ENCODE results near the gene CASP12. TPM values are rescaled to one million over a fixed set of nuclear protein-coding genes. Genes with fewer than 3 reads are reported as not detected.
A peak's percentile ranks its signal among the peaks of the same experiment; 100 is the strongest.
"Not testable (repeated sequence)": the region's sequence is repeated elsewhere in the genome, so short reads cannot be mapped to it uniquely, and the experiment has no call there.

CASP12 gene
- polyA plus RNA-seq, 2 of the 4 experiments (the other 2 are of a cell fraction) = not detected

GRCh38 chr11:104934594-104934993 is 36.3 kb upstream of the CASP12 start:
- Histone ChIP-seq H3K4me1 (no peaks in the 10 kb centered on the region), H3K4me3 (no peak overlapping the region), H3K4me2 (no peak overlapping the region), H3K9me3 (no peaks in the 10 kb centered on the region), H3K27ac (no peak overlapping the region)
- FAIRE-seq (no peak), DNase-seq (ENCODE audit: low read depth in 1 of 2, low spot score in 1 of 2) (no peak), ATAC-seq (no peak)
- POLR2A ChIA-PET = no interaction called here
- TF ChIP-seq EHMT2 (IDR thresholded peaks at IDR 0.05; ENCODE audit: low read depth) = no peak
- no peak for TF ChIP-seq TFCP2L1 (CRISPR knock-in tag; IDR thresholded peaks at IDR 0.05)
- no peak for TF ChIP-seq TP53 (CRISPR knock-in tag; IDR thresholded peaks at IDR 0.05)
- TF ChIP-seq NR3C1 (IDR thresholded peaks at IDR 0.05) = no peak
- TF ChIP-seq, protein P1, sequence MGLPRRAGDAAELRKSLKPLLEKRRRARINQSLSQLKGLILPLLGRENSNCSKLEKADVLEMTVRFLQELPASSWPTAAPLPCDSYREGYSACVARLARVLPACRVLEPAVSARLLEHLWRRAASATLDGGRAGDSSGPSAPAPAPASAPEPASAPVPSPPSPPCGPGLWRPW (IDR thresholded peaks at IDR 0.05) = no peak
- no peak for TF ChIP-seq NPAS2 (CRISPR knock-in tag; IDR thresholded peaks at IDR 0.05; ENCODE audit: borderline replicate concordance)
- no peak for TF ChIP-seq REST (IDR thresholded peaks at IDR 0.05)
- no peak for TF ChIP-seq SREBF2 (IDR thresholded peaks at IDR 0.05)
- no peak for TF ChIP-seq MAZ (IDR thresholded peaks at IDR 0.05; ENCODE audit: borderline replicate concordance, low read depth, low read length)
- no peak for TF ChIP-seq MYC (IDR thresholded peaks at IDR 0.05; ENCODE audit: borderline replicate concordance, low read length)
- no peak for TF ChIP-seq MAFK (IDR thresholded peaks at IDR 0.05; ENCODE audit: partially characterized antibody)
- TF ChIP-seq CBX2 (IDR thresholded peaks at IDR 0.05; ENCODE audit: borderline replicate concordance, low read depth) = no peak
- TF ChIP-seq, protein P2, sequence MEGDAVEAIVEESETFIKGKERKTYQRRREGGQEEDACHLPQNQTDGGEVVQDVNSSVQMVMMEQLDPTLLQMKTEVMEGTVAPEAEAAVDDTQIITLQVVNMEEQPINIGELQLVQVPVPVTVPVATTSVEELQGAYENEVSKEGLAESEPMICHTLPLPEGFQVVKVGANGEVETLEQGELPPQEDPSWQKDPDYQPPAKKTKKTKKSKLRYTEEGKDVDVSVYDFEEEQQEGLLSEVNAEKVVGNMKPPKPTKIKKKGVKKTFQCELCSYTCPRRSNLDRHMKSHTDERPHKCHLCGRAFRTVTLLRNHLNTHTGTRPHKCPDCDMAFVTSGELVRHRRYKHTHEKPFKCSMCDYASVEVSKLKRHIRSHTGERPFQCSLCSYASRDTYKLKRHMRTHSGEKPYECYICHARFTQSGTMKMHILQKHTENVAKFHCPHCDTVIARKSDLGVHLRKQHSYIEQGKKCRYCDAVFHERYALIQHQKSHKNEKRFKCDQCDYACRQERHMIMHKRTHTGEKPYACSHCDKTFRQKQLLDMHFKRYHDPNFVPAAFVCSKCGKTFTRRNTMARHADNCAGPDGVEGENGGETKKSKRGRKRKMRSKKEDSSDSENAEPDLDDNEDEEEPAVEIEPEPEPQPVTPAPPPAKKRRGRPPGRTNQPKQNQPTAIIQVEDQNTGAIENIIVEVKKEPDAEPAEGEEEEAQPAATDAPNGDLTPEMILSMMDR (IDR thresholded peaks at IDR 0.05) = no peak
- TF ChIP-seq EHF (CRISPR knock-in tag; IDR thresholded peaks at IDR 0.05) = no peak
- no peak for TF ChIP-seq ESRRA (IDR thresholded peaks at IDR 0.05; ENCODE audit: borderline replicate concordance, low read length)
- TF ChIP-seq KDM1A (IDR thresholded peaks at IDR 0.05; ENCODE audit: low read depth) = no peak
- WGBS (ENCODE audit: missing lambda C conversion rate) = 0% methylated on average over 1 of the region's 1 CpG
- CTCF ChIA-PET = no interaction called here

DNA sequence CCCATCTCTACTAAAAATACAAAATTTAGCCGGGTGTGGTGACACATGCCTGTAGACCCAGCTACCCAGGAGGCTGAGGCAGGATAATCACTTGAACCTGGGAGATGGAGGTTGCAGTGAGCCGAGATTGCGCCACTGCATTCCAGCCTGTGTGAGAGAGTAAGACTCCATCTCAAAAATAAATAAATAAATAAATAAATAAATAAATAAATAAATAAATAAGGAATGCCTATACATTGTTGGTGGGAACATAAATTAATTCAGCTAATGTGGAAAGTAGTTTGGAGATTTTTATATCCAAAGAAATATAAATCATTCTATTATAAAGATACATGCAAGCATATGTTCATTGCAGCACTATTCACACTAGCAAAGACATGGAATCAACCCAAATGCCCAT is 35.8 kb upstream of the CASP12 start:
- H3K27ac ChIP-seq; H3K4me3 ChIP-seq; ATAC-seq; H3K4me1 ChIP-seq; FAIRE-seq; H3K4me2 ChIP-seq; POLR2A ChIA-PET; CTCF ChIA-PET; H3K9me3 ChIP-seq; DNase-seq (ENCODE audit: low read depth in 1 of 2, low spot score in 1 of 2): not testable (repeated sequence)
- TF ChIP-seq ZC3H11A (IDR thresholded peaks at IDR 0.05) = peak; percentile 58
- 56% methylated on average over 3 of the region's 3 CpGs for WGBS (ENCODE audit: missing lambda C conversion rate)

DNA sequence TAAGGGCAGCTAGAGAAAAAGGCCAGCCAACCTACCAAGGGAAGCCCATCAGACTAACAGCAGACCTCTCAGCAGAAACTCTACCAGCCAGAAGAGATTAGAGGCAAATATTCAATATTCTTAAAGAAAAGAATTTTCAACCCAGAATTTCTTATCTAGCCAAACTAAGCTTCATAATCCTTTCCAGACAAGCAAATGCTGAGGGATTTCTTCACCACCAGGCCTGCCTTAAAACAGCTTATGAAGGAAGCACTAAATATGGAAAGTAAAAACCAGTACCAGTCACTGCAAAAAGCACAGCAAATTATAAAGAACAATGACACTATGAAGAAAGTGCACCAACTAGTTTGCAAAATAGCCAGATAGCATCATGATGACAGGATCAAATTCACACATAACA is 30.6 kb upstream of the CASP12 start:
- no peak overlapping the region for H3K27ac ChIP-seq
- ChIA-PET CTCF (no interaction called here), POLR2A (no interaction called here)
- H3K4me3 ChIP-seq = no peak overlapping the region
- no peak overlapping the region for H3K4me2 ChIP-seq
- H3K9me3 ChIP-seq = no peaks in the 10 kb centered on the region
- DNase-seq (ENCODE audit: low read depth in 1 of 2, low spot score in 1 of 2) (no peak), ATAC-seq (no peak), FAIRE-seq (no peak)
- H3K4me1 ChIP-seq = no peaks in the 10 kb centered on the region
- TF ChIP-seq SMC3 (IDR thresholded peaks at IDR 0.05) (no peak), MAFK (IDR thresholded peaks at IDR 0.05; ENCODE audit: partially characterized antibody) (no peak), ELK1 (IDR thresholded peaks at IDR 0.05; ENCODE audit: low read depth, low read length) (no peak), HMGXB4 (CRISPR knock-in tag; IDR thresholded peaks at IDR 0.05; ENCODE audit: borderline replicate concordance) (no peak), KDM1A (IDR thresholded peaks at IDR 0.05; ENCODE audit: low read depth) (no peak), CHD2 (IDR thresholded peaks at IDR 0.05; ENCODE audit: low read length, partially characterized antibody) (no peak), HOXB5 (CRISPR knock-in tag; IDR thresholded peaks at IDR 0.05) (no peak), NPAS2 (CRISPR knock-in tag; IDR thresholded peaks at IDR 0.05; ENCODE audit: borderline replicate concordance) (no peak), ZC3H11A (IDR thresholded peaks at IDR 0.05) (no peak), FOSL2 (IDR thresholded peaks at IDR 0.05) (no peak), FOSL2 (CRISPR knock-in tag; IDR thresholded peaks at IDR 0.05) (no peak)
